ENCODE measurements around the gene CCDC148. TPM values are rescaled to one million over a fixed set of nuclear protein-coding genes. Genes with fewer than 3 reads are reported as not detected.
A peak's percentile ranks its signal among the peaks of the same experiment; 100 is the strongest.
"Not testable (repeated sequence)": the region's sequence is repeated elsewhere in the genome, so short reads cannot be mapped to it uniquely, and the experiment has no call there.

CCDC148 gene
- total RNA-seq, 3 donors from 2014 or later, result 0.14 TPM; not detected in 2

GRCh38 chr2:158489366-158490112, 33.0 kb upstream of the CCDC148 start:
- H3K4me1 Mint-ChIP-seq (ENCODE audit: low read depth), result no peaks in the 10 kb centered on the region
- no peaks in the 10 kb centered on the region for H3K9me3 Mint-ChIP-seq
- DNase-seq, result no peak
- H3K4me3 Mint-ChIP-seq, result no peak overlapping the region
- H3K36me3 Mint-ChIP-seq (ENCODE audit: insufficient read depth), result peaks cover 2% of the 10 kb centered on the region
- no peaks in the 10 kb centered on the region for H3K27me3 Mint-ChIP-seq (ENCODE audit: low read depth)
- no peak for ATAC-seq

GRCh38 chr2:158488442-158489216, 32.1 kb upstream of the CCDC148 start:
- H3K36me3 Mint-ChIP-seq (ENCODE audit: insufficient read depth), result peaks cover 2% of the 10 kb centered on the region
- no peaks in the 10 kb centered on the region for H3K27me3 Mint-ChIP-seq (ENCODE audit: low read depth)
- H3K4me1 Mint-ChIP-seq (ENCODE audit: low read depth), result no peaks in the 10 kb centered on the region
- no peaks in the 10 kb centered on the region for H3K9me3 Mint-ChIP-seq
- no peak for DNase-seq
- no peak overlapping the region for H3K4me3 Mint-ChIP-seq
- ATAC-seq, result no peak

GRCh38 chr2:158487419-158487818, 30.9 kb upstream of the CCDC148 start:
- no peak for ATAC-seq
- H3K9me3 Mint-ChIP-seq, result no peaks in the 10 kb centered on the region
- peaks cover 5% of the 10 kb centered on the region for H3K36me3 Mint-ChIP-seq (ENCODE audit: insufficient read depth)
- peaks cover 1% of the 10 kb centered on the region for H3K4me1 Mint-ChIP-seq (ENCODE audit: low read depth)
- H3K4me3 Mint-ChIP-seq, result no peak overlapping the region
- H3K27me3 Mint-ChIP-seq (ENCODE audit: low read depth), result no peaks in the 10 kb centered on the region
- DNase-seq, result no peak

- ATAC-seq, result no peak
- Mint-ChIP-seq H3K36me3 (ENCODE audit: insufficient read depth) (peaks cover 5% of the 10 kb centered on the region), H3K4me3 (no peak overlapping the region), H3K27me3 (ENCODE audit: low read depth) (no peaks in the 10 kb centered on the region), H3K9me3 (no peaks in the 10 kb centered on the region), H3K4me1 (ENCODE audit: low read depth) (peaks cover 3% of the 10 kb centered on the region)
- DNase-seq, result no peak
These were observed 30.4 kb upstream of the CCDC148 start for GRCh38 chr2:158486970-158487325.

- peaks cover 5% of the 10 kb centered on the region for H3K36me3 Mint-ChIP-seq (ENCODE audit: insufficient read depth)
- DNase-seq, result no peak
- no peaks in the 10 kb centered on the region for H3K9me3 Mint-ChIP-seq
- no peaks in the 10 kb centered on the region for H3K27me3 Mint-ChIP-seq (ENCODE audit: low read depth)
- H3K4me3 Mint-ChIP-seq, result no peak overlapping the region
- peaks cover 3% of the 10 kb centered on the region for H3K4me1 Mint-ChIP-seq (ENCODE audit: low read depth)
- no peak for ATAC-seq
These were observed 29.8 kb upstream of the CCDC148 start for GRCh38 chr2:158486150-158486969.

GRCh38 chr2:158484892-158485556, 28.5 kb upstream of the CCDC148 start:
- Mint-ChIP-seq H3K27me3 (ENCODE audit: low read depth) (no peaks in the 10 kb centered on the region), H3K4me3 (no peak overlapping the region), H3K4me1 (ENCODE audit: low read depth) (peaks cover 3% of the 10 kb centered on the region), H3K36me3 (ENCODE audit: insufficient read depth) (peaks cover 7% of the 10 kb centered on the region), H3K9me3 (no peaks in the 10 kb centered on the region)
- peak; percentile 34 to 41 for ATAC-seq
- DNase-seq, result no peak

- no peaks in the 10 kb centered on the region for H3K9me3 Mint-ChIP-seq
- DNase-seq (no peak), ATAC-seq (no peak)
- H3K27me3 Mint-ChIP-seq (ENCODE audit: low read depth), result no peaks in the 10 kb centered on the region
- peaks cover 6% of the 10 kb centered on the region for H3K36me3 Mint-ChIP-seq (ENCODE audit: insufficient read depth)
- peaks cover 13% of the 10 kb centered on the region for H3K4me1 Mint-ChIP-seq (ENCODE audit: low read depth)
- no peak overlapping the region for H3K4me3 Mint-ChIP-seq
These were observed 26.0 kb upstream of the CCDC148 start for GRCh38 chr2:158482594-158482993.

- Mint-ChIP-seq H3K4me1 (ENCODE audit: low read depth) (peaks cover 25% of the 10 kb centered on the region), H3K36me3 (ENCODE audit: insufficient read depth) (peaks cover 6% of the 10 kb centered on the region), H3K9me3 (no peaks in the 10 kb centered on the region), H3K27me3 (ENCODE audit: low read depth) (no peaks in the 10 kb centered on the region), H3K4me3 (no peak overlapping the region)
- DNase-seq, result no peak
- no peak for ATAC-seq
These were observed 24.6 kb upstream of the CCDC148 start for GRCh38 chr2:158481116-158481515.

GRCh38 chr2:158478816-158479215, 22.3 kb upstream of the CCDC148 start:
- H3K4me1 Mint-ChIP-seq (ENCODE audit: low read depth), result peaks cover 30% of the 10 kb centered on the region
- H3K27me3 Mint-ChIP-seq (ENCODE audit: low read depth), result no peaks in the 10 kb centered on the region
- DNase-seq (no peak), ATAC-seq (no peak)
- peaks cover 6% of the 10 kb centered on the region for H3K36me3 Mint-ChIP-seq (ENCODE audit: insufficient read depth)
- no peak overlapping the region for H3K4me3 Mint-ChIP-seq
- H3K9me3 Mint-ChIP-seq, result no peaks in the 10 kb centered on the region

- H3K4me3 Mint-ChIP-seq, result no peak overlapping the region
- peaks cover 2% of the 10 kb centered on the region for H3K9me3 Mint-ChIP-seq
- peaks cover 29% of the 10 kb centered on the region for H3K4me1 Mint-ChIP-seq (ENCODE audit: low read depth)
- H3K27me3 Mint-ChIP-seq (ENCODE audit: low read depth), result no peaks in the 10 kb centered on the region
- peaks cover 4% of the 10 kb centered on the region for H3K36me3 Mint-ChIP-seq (ENCODE audit: insufficient read depth)
- DNase-seq, result no peak
- no peak for ATAC-seq
These were observed 21.7 kb upstream of the CCDC148 start for GRCh38 chr2:158478237-158478636.

GRCh38 chr2:158477202-158477601, 20.6 kb upstream of the CCDC148 start:
- Mint-ChIP-seq H3K27me3 (ENCODE audit: low read depth) (no peaks in the 10 kb centered on the region), H3K9me3 (peaks cover 10% of the 10 kb centered on the region), H3K4me3 (no peak overlapping the region), H3K36me3 (ENCODE audit: insufficient read depth) (peaks cover 5% of the 10 kb centered on the region), H3K4me1 (ENCODE audit: low read depth) (peaks cover 28% of the 10 kb centered on the region)
- DNase-seq (no peak), ATAC-seq (no peak)

GRCh38 chr2:158474526-158475011, 18.0 kb upstream of the CCDC148 start:
- DNase-seq; H3K9me3 Mint-ChIP-seq; H3K36me3 Mint-ChIP-seq (ENCODE audit: insufficient read depth); ATAC-seq; H3K27me3 Mint-ChIP-seq (ENCODE audit: low read depth); H3K4me3 Mint-ChIP-seq: not testable (repeated sequence)
- peaks cover 27% of the 10 kb centered on the region for H3K4me1 Mint-ChIP-seq (ENCODE audit: low read depth)

- Mint-ChIP-seq H3K4me3 (no peak overlapping the region), H3K9me3 (peaks cover 10% of the 10 kb centered on the region), H3K27me3 (ENCODE audit: low read depth) (no peaks in the 10 kb centered on the region), H3K36me3 (ENCODE audit: insufficient read depth) (peaks cover 11% of the 10 kb centered on the region), H3K4me1 (ENCODE audit: low read depth) (peaks cover 27% of the 10 kb centered on the region)
- DNase-seq (no peak), ATAC-seq (no peak)
These were observed 17.3 kb upstream of the CCDC148 start for GRCh38 chr2:158473719-158474392.

Measured in activated T-cell treated with anti-CD3 and anti-CD28 coated beads, Interleukin-2, amount 50 U/mL, for 4 hours (primary cell).